ENCODE measurements around the gene TAAR1. TPM values are rescaled to one million over a fixed set of nuclear protein-coding genes. Genes with fewer than 3 reads are reported as not detected.

TAAR1 gene
- polyA plus RNA-seq, 1 donor (not counting 4 experiments of a cell fraction or from before 2014, with no cell fraction given), result not detected

DNA sequence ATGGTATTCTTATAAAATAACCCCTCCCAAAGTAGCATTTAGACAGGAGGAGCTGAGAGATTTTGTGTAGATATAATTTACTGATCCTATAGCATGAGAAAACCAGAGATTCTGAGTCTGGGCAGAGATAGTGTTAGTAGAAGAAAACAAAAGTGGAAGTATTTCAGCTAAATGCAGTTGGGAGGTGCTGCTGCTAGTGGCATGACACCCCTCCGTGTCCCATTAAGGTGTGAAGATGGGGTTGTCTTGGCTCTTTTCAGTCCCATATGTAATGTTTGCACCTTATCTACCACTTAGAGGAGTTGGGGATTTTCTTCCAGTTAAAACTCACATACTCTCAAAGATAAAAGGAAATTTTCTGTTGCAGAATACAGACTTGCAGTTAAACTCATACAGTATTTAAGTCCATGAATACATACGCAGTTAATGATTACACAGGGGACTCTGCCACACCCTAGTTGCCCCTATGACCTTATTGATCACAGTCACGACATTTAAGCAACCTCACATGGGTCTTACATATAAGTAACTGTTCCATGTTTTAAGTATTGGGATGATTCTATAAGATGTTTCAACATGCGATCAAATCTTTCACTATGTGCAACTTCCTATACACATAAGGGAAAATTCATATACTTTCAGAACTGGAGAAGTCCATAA is 46.4 kb downstream of the TAAR1 start:
- Histone ChIP-seq H3K27ac (ENCODE audit: control insufficient read depth, insufficient read depth, low read length) (no peak overlapping the region), H2AFZ (ENCODE audit: control insufficient read depth, low read length) (peak overlapping the region; percentile 8), H3K9ac (ENCODE audit: control insufficient read depth, extremely low read depth, insufficient read depth, low read length) (no peak overlapping the region), H3K9me3 (ENCODE audit: control insufficient read depth, low read depth, low read length) (no peaks in the 10 kb centered on the region), H3K79me2 (ENCODE audit: control insufficient read depth, insufficient read depth, low read length) (no peaks in the 10 kb centered on the region), H3K9me1 (ENCODE audit: control insufficient read depth, extremely low read depth, insufficient read depth, low read length) (no peaks in the 10 kb centered on the region), H4K20me1 (ENCODE audit: control insufficient read depth, extremely low read depth, insufficient read depth, low read length) (no peaks in the 10 kb centered on the region), H3K27me3 (ENCODE audit: control insufficient read depth, extremely low read depth, insufficient read depth, low read length) (no peaks in the 10 kb centered on the region), H3K4me2 (ENCODE audit: control insufficient read depth, extremely low read depth, insufficient read depth, low read depth, low read length) (no peak overlapping the region), H3K4me3 (ENCODE audit: control insufficient read depth in 2 of 3, extremely low read depth in 1 of 3, insufficient read depth in 2 of 3, low read depth in 1 of 3, low read length in 3 of 3) (no peak overlapping the region), H3K36me3 (ENCODE audit: control insufficient read depth in 2 of 2, extremely low read depth in 1 of 2, insufficient read depth in 2 of 2, low read length in 2 of 2) (no peaks in the 10 kb centered on the region), H3K4me1 (ENCODE audit: control insufficient read depth, extremely low read depth, insufficient read depth, low read length) (peaks cover 17% of the 10 kb centered on the region)
- dilution Hi-C loops (cut with MboI; ENCODE audit: extremely low pct_ligation_motif_present, low sequenced_read_pairs), result no loop called here
- DNase-seq (ENCODE audit: low read depth, low spot score) (no peak), FAIRE-seq (peak; percentile 17)
- TF ChIP-seq, protein P1, sequence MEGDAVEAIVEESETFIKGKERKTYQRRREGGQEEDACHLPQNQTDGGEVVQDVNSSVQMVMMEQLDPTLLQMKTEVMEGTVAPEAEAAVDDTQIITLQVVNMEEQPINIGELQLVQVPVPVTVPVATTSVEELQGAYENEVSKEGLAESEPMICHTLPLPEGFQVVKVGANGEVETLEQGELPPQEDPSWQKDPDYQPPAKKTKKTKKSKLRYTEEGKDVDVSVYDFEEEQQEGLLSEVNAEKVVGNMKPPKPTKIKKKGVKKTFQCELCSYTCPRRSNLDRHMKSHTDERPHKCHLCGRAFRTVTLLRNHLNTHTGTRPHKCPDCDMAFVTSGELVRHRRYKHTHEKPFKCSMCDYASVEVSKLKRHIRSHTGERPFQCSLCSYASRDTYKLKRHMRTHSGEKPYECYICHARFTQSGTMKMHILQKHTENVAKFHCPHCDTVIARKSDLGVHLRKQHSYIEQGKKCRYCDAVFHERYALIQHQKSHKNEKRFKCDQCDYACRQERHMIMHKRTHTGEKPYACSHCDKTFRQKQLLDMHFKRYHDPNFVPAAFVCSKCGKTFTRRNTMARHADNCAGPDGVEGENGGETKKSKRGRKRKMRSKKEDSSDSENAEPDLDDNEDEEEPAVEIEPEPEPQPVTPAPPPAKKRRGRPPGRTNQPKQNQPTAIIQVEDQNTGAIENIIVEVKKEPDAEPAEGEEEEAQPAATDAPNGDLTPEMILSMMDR (optimal IDR thresholded peaks at IDR 0.05 in 1 of 3, IDR thresholded peaks at IDR 0.05 in 1 of 3, conservative IDR thresholded peaks at IDR 0.05 in 1 of 3; ENCODE audit: extremely low read depth in 1 of 3, insufficient read depth in 2 of 3, low read length in 3 of 3), result no peak
- TF ChIP-seq EZH2 (IDR thresholded peaks at IDR 0.05; ENCODE audit: low read length), result no peak

DNA sequence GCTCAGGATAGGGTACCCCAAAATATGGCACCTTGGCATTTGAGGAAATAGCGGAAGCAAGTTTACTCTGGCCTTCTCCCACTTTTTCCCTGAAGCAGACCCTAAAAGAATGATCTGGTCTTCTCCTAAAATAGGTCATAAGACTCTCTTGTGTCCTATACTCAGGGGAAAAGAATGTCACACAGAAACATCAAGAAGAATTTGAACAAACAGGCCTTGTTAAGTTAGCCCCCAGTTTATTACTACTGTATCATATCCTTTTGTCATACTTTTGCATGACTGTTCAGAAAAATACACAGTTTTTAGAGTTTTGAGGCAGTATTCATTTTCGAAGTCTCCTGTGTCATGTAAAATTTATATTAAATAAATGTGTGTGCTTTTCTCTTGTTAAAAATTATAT is 47.4 kb downstream of the TAAR1 start:
- Histone ChIP-seq H3K36me3 (ENCODE audit: control insufficient read depth in 2 of 2, extremely low read depth in 1 of 2, insufficient read depth in 2 of 2, low read length in 2 of 2) (no peaks in the 10 kb centered on the region), H3K27ac (ENCODE audit: control insufficient read depth, insufficient read depth, low read length) (no peak overlapping the region), H3K9me3 (ENCODE audit: control insufficient read depth, low read depth, low read length) (no peaks in the 10 kb centered on the region), H2AFZ (ENCODE audit: control insufficient read depth, low read length) (no peak overlapping the region), H3K4me3 (ENCODE audit: control insufficient read depth in 2 of 3, extremely low read depth in 1 of 3, insufficient read depth in 2 of 3, low read depth in 1 of 3, low read length in 3 of 3) (no peak overlapping the region), H3K9me1 (ENCODE audit: control insufficient read depth, extremely low read depth, insufficient read depth, low read length) (no peaks in the 10 kb centered on the region), H3K9ac (ENCODE audit: control insufficient read depth, extremely low read depth, insufficient read depth, low read length) (no peak overlapping the region), H3K27me3 (ENCODE audit: control insufficient read depth, extremely low read depth, insufficient read depth, low read length) (no peaks in the 10 kb centered on the region), H3K4me2 (ENCODE audit: control insufficient read depth, extremely low read depth, insufficient read depth, low read depth, low read length) (no peak overlapping the region), H3K4me1 (ENCODE audit: control insufficient read depth, extremely low read depth, insufficient read depth, low read length) (peaks cover 17% of the 10 kb centered on the region), H3K79me2 (ENCODE audit: control insufficient read depth, insufficient read depth, low read length) (no peaks in the 10 kb centered on the region), H4K20me1 (ENCODE audit: control insufficient read depth, extremely low read depth, insufficient read depth, low read length) (no peaks in the 10 kb centered on the region)
- TF ChIP-seq EZH2 (IDR thresholded peaks at IDR 0.05; ENCODE audit: low read length), result no peak
- TF ChIP-seq, protein P1 (optimal IDR thresholded peaks at IDR 0.05 in 1 of 3, IDR thresholded peaks at IDR 0.05 in 1 of 3, conservative IDR thresholded peaks at IDR 0.05 in 1 of 3; ENCODE audit: extremely low read depth in 1 of 3, insufficient read depth in 2 of 3, low read length in 3 of 3), result no peak
- DNase-seq (ENCODE audit: low read depth, low spot score), result no peak
- FAIRE-seq, result peak; percentile 17
- dilution Hi-C loops (cut with MboI; ENCODE audit: extremely low pct_ligation_motif_present, low sequenced_read_pairs), result no loop called here
